Liver (tissue), 9 donors: ENCODE data around the gene KXD1. TPM values are rescaled to one million over a fixed set of nuclear protein-coding genes. Genes with fewer than 3 reads are reported as not detected.

Experiments
- DNase-seq: peaks from one replicate; pipeline ENCODE4 v3.0.0-alpha.2; 2017; ENCODE audit warnings: low spot score
- H3K27ac ChIP-seq, 2 donors: one replicate each; pipeline ENCODE4 v1.7.0; 2013; ENCODE audit warnings: inconsistent platforms in 2 of 2, low read length in 2 of 2, control low read depth in 1 of 2, low read depth in 1 of 2, mild to moderate bottlenecking in 1 of 2
- H3K27me3 ChIP-seq, 4 donors: one replicate each; pipeline versions ENCODE4 v1.6.1 to v1.7.0; 2013; ENCODE audit warnings: low read length in 3 of 4, inconsistent platforms in 1 of 4, mild to moderate bottlenecking in 1 of 4, moderate library complexity in 1 of 4; ENCODE audit not compliant: control insufficient read depth in 4 of 4, insufficient read depth in 4 of 4
- H3K36me3 ChIP-seq, 4 donors: one replicate each; pipeline versions ENCODE4 v1.6.1 to v1.7.0; 2013; ENCODE audit warnings: low read length in 3 of 4, mild to moderate bottlenecking in 3 of 4, low read depth in 1 of 4, moderate library complexity in 1 of 4; ENCODE audit not compliant: control insufficient read depth in 4 of 4, insufficient read depth in 3 of 4
- H3K4me1 ChIP-seq, 4 donors: one replicate each; pipeline versions ENCODE4 v1.6.1 to v1.7.0; 2013; ENCODE audit warnings: low read length in 3 of 4, mild to moderate bottlenecking in 3 of 4, moderate library complexity in 1 of 4; ENCODE audit not compliant: control insufficient read depth in 4 of 4, insufficient read depth in 4 of 4
- H3K4me3 ChIP-seq, 3 donors: one replicate each; pipeline versions ENCODE4 v1.6.1 to v1.7.0; 2013; ENCODE audit warnings: low read length in 3 of 3, control low read depth in 1 of 3, low read depth in 1 of 3, mild to moderate bottlenecking in 1 of 3
- H3K9ac ChIP-seq, 2 donors: one replicate each; pipeline ENCODE4 v1.7.0; 2013; ENCODE audit warnings: low read length in 2 of 2, mild to moderate bottlenecking in 2 of 2, moderate library complexity in 2 of 2, control low read depth in 1 of 2, low read depth in 1 of 2
- H3K9me3 ChIP-seq, 4 donors: one replicate each; pipeline versions ENCODE4 v1.6.1 to v1.7.0; 2013; ENCODE audit warnings: low read length in 3 of 4; ENCODE audit not compliant: control insufficient read depth in 4 of 4
- EGR1 ChIP-seq, 2 donors: IDR thresholded peaks; 2 replicates each; pipeline ENCODE4 v1.6.1; 2016 to 2018; ENCODE audit warnings: antibody characterized with exemption in 2 of 2, low read depth in 2 of 2
- FOXA1 ChIP-seq: IDR thresholded peaks from 2 replicates; pipeline ENCODE4 v1.6.1; 2016; ENCODE audit warnings: antibody characterized with exemption
- FOXA2 ChIP-seq: IDR thresholded peaks from 2 replicates; pipeline ENCODE4 v1.6.1; 2016; ENCODE audit warnings: antibody characterized with exemption
- GABPA ChIP-seq, 2 donors: IDR thresholded peaks in 1 of 2; conservative IDR thresholded peaks in 1 of 2; 2 replicates each; pipeline ENCODE4 v1.6.1; 2016; ENCODE audit warnings: antibody characterized with exemption in 2 of 2, mild to moderate bottlenecking in 1 of 2, moderate library complexity in 1 of 2
- HNF4A ChIP-seq, 2 donors: conservative IDR thresholded peaks; 2 replicates each; pipeline ENCODE4 v1.6.1; 2016; ENCODE audit warnings: antibody characterized with exemption in 2 of 2, mild to moderate bottlenecking in 2 of 2
- HNF4G ChIP-seq: IDR thresholded peaks from 2 replicates; pipeline ENCODE4 v1.6.1; 2016; ENCODE audit warnings: antibody characterized with exemption
- JUND ChIP-seq, 2 donors: IDR thresholded peaks; 2 replicates each; pipeline ENCODE4 v1.6.1; 2016; ENCODE audit warnings: antibody characterized with exemption in 2 of 2
- NR2F2 ChIP-seq: IDR thresholded peaks from 2 replicates; pipeline ENCODE4 v1.6.1; 2016; ENCODE audit warnings: antibody characterized with exemption
- RAD21 ChIP-seq, 2 donors: IDR thresholded peaks; 2 replicates each; pipeline ENCODE4 v1.6.1; 2016; ENCODE audit warnings: antibody characterized with exemption in 2 of 2, mild to moderate bottlenecking in 2 of 2
- RXRA ChIP-seq, 2 donors: IDR thresholded peaks; 2 replicates each; pipeline ENCODE4 v1.6.1; 2017 to 2018; ENCODE audit warnings: antibody characterized with exemption in 2 of 2, mild to moderate bottlenecking in 1 of 2
- SP1 ChIP-seq: IDR thresholded peaks from 2 replicates; pipeline ENCODE4 v1.6.1; 2018; ENCODE audit warnings: antibody characterized with exemption, mild to moderate bottlenecking
- TAF1 ChIP-seq: conservative IDR thresholded peaks from 2 replicates; pipeline ENCODE4 v1.6.1; 2016; ENCODE audit warnings: antibody characterized with exemption, mild to moderate bottlenecking
- YY1 ChIP-seq: IDR thresholded peaks from 2 replicates; pipeline ENCODE4 v1.6.1; 2016; ENCODE audit warnings: antibody characterized with exemption, mild to moderate bottlenecking
- WGBS: extraction: QIAGEN DNeasy Blood & Tissue Kit; methylation state at CpG from one replicate; pipeline ENCODE4 v1.1.7; 2013; 5-methylcytosine and 5-hydroxymethylcytosine counted together
- polyA plus RNA-seq, 2 donors: library from polyadenylated mRNA; stranded (reverse) in 1 of 2; unstranded in 1 of 2; fragments of 200-250 nt in 1 of 2; fragments of >200 nt in 1 of 2; fragmentation: Nextera tagmentation in 1 of 2; extraction: Ambion mirVana in 1 of 2; gene quantifications; one replicate each; pipeline versions ENCODE4 v1.2.1 to v1.2.3, GENCODE V29; 2013 to 2015
- total RNA-seq, 2 donors: library from RNA; depleted of rRNA; stranded (reverse); fragments of >200 nt; gene quantifications; one replicate each; pipeline ENCODE4 v1.2.3, GENCODE V29; 2014
- TF ChIP-seq, protein P1 (sequence below): IDR thresholded peaks from 2 replicates; pipeline ENCODE4 v1.6.1; 2016; ENCODE audit warnings: antibody characterized with exemption
- TF ChIP-seq, protein P2 (sequence below): fragments of 150-350 bp; IDR thresholded peaks from 2 replicates; pipeline ENCODE4 v1.5.1; 2017; ENCODE audit warnings: improper control_type of control experiment, low read depth, low read length; ENCODE audit not compliant: missing input control
- TF ChIP-seq, protein P3 (sequence below): IDR thresholded peaks from 2 replicates; pipeline ENCODE4 v1.6.1; 2016; ENCODE audit warnings: antibody characterized with exemption, mild to moderate bottlenecking
- TF ChIP-seq, protein P4 (sequence below): IDR thresholded peaks from 2 replicates; pipeline ENCODE4 v1.6.1; 2016; ENCODE audit warnings: antibody characterized with exemption
- TF ChIP-seq, protein P5 (sequence below): IDR thresholded peaks from 2 replicates; pipeline ENCODE4 v1.6.1; 2016; ENCODE audit warnings: antibody characterized with exemption
- donor health status: healthy.
- donor health status: healthy.
- donor health status: healthy.
- donor health status: healthy.
- donor health status: healthy.

The KXD1 gene
- total and polyA plus RNA-seq, 4 donors, result 31.8 to 53.6 (median 43.4) TPM

DNA sequence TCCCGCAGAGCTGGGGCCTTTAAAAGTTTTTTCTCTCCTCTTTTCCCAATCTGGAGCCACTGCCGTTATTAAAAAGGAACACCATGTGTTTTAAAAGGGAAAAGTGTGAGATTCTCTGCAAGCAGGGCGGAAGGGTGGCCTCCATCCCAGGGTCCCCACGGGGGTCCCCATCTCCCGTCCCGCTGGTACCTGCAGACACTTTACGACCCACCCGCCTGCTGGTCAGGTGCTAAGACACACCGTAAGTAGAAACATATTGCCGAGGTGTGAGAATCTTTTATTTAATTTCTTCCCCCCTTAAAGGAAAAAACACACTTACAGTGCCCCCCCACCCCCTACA is 47.1 kb downstream of the KXD1 start:
- Histone ChIP-seq H3K36me3 (no peaks in the 10 kb centered on the region), H3K27ac (no peak overlapping the region), H3K9ac (no peak overlapping the region), H3K4me3 (no peak overlapping the region), H3K27me3 (peaks cover 7 to 10% (median 8%) of the 10 kb centered on the region in 4 donors), H3K4me1 (peaks cover 0 to 5% (median under 1%) of the 10 kb centered on the region in 4 donors), H3K9me3 (no peaks in the 10 kb centered on the region)
- 10% methylated on average over 10 of the region's 10 CpGs for WGBS
- no peak for DNase-seq
- TF ChIP-seq, protein P1, sequence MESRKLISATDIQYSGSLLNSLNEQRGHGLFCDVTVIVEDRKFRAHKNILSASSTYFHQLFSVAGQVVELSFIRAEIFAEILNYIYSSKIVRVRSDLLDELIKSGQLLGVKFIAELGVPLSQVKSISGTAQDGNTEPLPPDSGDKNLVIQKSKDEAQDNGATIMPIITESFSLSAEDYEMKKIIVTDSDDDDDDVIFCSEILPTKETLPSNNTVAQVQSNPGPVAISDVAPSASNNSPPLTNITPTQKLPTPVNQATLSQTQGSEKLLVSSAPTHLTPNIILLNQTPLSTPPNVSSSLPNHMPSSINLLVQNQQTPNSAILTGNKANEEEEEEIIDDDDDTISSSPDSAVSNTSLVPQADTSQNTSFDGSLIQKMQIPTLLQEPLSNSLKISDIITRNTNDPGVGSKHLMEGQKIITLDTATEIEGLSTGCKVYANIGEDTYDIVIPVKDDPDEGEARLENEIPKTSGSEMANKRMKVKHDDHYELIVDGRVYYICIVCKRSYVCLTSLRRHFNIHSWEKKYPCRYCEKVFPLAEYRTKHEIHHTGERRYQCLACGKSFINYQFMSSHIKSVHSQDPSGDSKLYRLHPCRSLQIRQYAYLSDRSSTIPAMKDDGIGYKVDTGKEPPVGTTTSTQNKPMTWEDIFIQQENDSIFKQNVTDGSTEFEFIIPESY, result no peak
- TF ChIP-seq, protein P2, sequence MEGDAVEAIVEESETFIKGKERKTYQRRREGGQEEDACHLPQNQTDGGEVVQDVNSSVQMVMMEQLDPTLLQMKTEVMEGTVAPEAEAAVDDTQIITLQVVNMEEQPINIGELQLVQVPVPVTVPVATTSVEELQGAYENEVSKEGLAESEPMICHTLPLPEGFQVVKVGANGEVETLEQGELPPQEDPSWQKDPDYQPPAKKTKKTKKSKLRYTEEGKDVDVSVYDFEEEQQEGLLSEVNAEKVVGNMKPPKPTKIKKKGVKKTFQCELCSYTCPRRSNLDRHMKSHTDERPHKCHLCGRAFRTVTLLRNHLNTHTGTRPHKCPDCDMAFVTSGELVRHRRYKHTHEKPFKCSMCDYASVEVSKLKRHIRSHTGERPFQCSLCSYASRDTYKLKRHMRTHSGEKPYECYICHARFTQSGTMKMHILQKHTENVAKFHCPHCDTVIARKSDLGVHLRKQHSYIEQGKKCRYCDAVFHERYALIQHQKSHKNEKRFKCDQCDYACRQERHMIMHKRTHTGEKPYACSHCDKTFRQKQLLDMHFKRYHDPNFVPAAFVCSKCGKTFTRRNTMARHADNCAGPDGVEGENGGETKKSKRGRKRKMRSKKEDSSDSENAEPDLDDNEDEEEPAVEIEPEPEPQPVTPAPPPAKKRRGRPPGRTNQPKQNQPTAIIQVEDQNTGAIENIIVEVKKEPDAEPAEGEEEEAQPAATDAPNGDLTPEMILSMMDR, result no peak
- TF ChIP-seq EGR1 (IDR thresholded peaks at IDR 0.05; ENCODE audit: low read depth in 2 of 2) (no peak), YY1 (no peak), RXRA (IDR thresholded peaks at IDR 0.05) (no peak), HNF4A (conservative IDR thresholded peaks at IDR 0.05) (no peak), GABPA (IDR thresholded peaks at IDR 0.05 in 1 of 2, conservative IDR thresholded peaks at IDR 0.05 in 1 of 2) (no peak), JUND (IDR thresholded peaks at IDR 0.05) (no peak), RAD21 (IDR thresholded peaks at IDR 0.05) (no peak), TAF1 (no peak), HNF4G (no peak), NR2F2 (no peak), FOXA2 (no peak), SP1 (no peak), FOXA1 (no peak)
- TF ChIP-seq, protein P3, sequence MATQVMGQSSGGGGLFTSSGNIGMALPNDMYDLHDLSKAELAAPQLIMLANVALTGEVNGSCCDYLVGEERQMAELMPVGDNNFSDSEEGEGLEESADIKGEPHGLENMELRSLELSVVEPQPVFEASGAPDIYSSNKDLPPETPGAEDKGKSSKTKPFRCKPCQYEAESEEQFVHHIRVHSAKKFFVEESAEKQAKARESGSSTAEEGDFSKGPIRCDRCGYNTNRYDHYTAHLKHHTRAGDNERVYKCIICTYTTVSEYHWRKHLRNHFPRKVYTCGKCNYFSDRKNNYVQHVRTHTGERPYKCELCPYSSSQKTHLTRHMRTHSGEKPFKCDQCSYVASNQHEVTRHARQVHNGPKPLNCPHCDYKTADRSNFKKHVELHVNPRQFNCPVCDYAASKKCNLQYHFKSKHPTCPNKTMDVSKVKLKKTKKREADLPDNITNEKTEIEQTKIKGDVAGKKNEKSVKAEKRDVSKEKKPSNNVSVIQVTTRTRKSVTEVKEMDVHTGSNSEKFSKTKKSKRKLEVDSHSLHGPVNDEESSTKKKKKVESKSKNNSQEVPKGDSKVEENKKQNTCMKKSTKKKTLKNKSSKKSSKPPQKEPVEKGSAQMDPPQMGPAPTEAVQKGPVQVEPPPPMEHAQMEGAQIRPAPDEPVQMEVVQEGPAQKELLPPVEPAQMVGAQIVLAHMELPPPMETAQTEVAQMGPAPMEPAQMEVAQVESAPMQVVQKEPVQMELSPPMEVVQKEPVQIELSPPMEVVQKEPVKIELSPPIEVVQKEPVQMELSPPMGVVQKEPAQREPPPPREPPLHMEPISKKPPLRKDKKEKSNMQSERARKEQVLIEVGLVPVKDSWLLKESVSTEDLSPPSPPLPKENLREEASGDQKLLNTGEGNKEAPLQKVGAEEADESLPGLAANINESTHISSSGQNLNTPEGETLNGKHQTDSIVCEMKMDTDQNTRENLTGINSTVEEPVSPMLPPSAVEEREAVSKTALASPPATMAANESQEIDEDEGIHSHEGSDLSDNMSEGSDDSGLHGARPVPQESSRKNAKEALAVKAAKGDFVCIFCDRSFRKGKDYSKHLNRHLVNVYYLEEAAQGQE, result no peak
- TF ChIP-seq, protein P4, sequence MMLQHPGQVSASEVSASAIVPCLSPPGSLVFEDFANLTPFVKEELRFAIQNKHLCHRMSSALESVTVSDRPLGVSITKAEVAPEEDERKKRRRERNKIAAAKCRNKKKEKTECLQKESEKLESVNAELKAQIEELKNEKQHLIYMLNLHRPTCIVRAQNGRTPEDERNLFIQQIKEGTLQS, result no peak
- TF ChIP-seq, protein P5, sequence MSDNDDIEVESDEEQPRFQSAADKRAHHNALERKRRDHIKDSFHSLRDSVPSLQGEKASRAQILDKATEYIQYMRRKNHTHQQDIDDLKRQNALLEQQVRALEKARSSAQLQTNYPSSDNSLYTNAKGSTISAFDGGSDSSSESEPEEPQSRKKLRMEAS, result no peak
